ENCODE results near the gene ATP6V1B1.

Gene ATP6V1B1

GRCh38 chr2:70948337-70949003, 12.8 kb downstream of the ATP6V1B1 start:
- peak; percentile 66 for DNase-seq

- DNase-seq, result no peak
These were observed 13.4 kb downstream of the ATP6V1B1 start for GRCh38 chr2:70949086-70949485.

GRCh38 chr2:70954886-70955285, 19.2 kb downstream of the ATP6V1B1 start:
- DNase-seq, result no peak

GRCh38 chr2:70956141-70956540, 20.4 kb downstream of the ATP6V1B1 start:
- no peak for DNase-seq

- no peak for DNase-seq
These were observed 22.1 kb downstream of the ATP6V1B1 start for GRCh38 chr2:70957798-70958197.

GRCh38 chr2:70958759-70959158, 23.1 kb downstream of the ATP6V1B1 start:
- no peak for DNase-seq

GRCh38 chr2:70959271-70959761, 23.6 kb downstream of the ATP6V1B1 start:
- no peak for DNase-seq

GRCh38 chr2:70959851-70960832, 24.4 kb downstream of the ATP6V1B1 start:
- no peak for DNase-seq

GRCh38 chr2:70960833-70961647, 25.3 kb downstream of the ATP6V1B1 start:
- no peak for DNase-seq

GRCh38 chr2:70961648-70961994, 25.9 kb downstream of the ATP6V1B1 start:
- DNase-seq, result no peak

GRCh38 chr2:70962211-70962884, 26.6 kb downstream of the ATP6V1B1 start:
- no peak for DNase-seq

- DNase-seq, result no peak
These were observed 27.5 kb downstream of the ATP6V1B1 start for GRCh38 chr2:70962885-70963878.

- DNase-seq, result no peak
These were observed 28.4 kb downstream of the ATP6V1B1 start for GRCh38 chr2:70964133-70964532.

- DNase-seq, result peak; percentile 76
These were observed 29.1 kb downstream of the ATP6V1B1 start for GRCh38 chr2:70964596-70965386.

- DNase-seq, result no peak
These were observed 29.8 kb downstream of the ATP6V1B1 start for GRCh38 chr2:70965506-70965905.

- DNase-seq, result no peak
These were observed 31.0 kb downstream of the ATP6V1B1 start for GRCh38 chr2:70966681-70967080.

GRCh38 chr2:70967189-70967588, 31.5 kb downstream of the ATP6V1B1 start:
- no peak for DNase-seq

- DNase-seq, result no peak
These were observed 38.9 kb downstream of the ATP6V1B1 start for GRCh38 chr2:70974592-70974991.

- no peak for DNase-seq
These were observed 39.5 kb downstream of the ATP6V1B1 start for GRCh38 chr2:70975237-70975636.

- DNase-seq, result peak; percentile 35
These were observed 42.0 kb downstream of the ATP6V1B1 start for GRCh38 chr2:70977605-70978205.
